CMK (cell line): Measurements from ENCODE around the gene ZDHHC9.

ENCODE experiments used
- DNase-seq: peaks from one replicate; pipeline ENCODE4 v3.0.0-alpha.2; 2010; ENCODE audit warnings: low read depth

Gene ZDHHC9

DNA sequence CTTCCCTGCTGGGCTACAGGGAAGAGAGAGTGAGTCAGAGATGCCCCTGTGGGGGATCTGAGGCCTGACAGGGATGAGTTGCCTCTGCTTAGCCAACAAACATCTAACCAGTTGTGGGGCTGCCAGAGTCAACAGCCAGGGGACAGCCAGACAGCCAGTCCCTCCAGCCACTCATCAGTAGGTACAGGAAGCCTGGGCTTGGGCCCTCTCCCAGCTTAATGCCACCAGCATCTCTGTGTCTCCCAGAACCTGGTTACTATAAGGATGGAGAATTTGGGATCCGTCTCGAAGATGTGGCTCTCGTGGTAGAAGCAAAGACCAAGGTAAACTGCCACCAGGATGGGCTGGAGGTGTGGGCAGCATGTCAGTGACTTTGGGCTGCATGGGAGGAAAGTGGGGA lies 81.2 kb downstream of the ZDHHC9 start:
- DNase-seq = no peak

DNA sequence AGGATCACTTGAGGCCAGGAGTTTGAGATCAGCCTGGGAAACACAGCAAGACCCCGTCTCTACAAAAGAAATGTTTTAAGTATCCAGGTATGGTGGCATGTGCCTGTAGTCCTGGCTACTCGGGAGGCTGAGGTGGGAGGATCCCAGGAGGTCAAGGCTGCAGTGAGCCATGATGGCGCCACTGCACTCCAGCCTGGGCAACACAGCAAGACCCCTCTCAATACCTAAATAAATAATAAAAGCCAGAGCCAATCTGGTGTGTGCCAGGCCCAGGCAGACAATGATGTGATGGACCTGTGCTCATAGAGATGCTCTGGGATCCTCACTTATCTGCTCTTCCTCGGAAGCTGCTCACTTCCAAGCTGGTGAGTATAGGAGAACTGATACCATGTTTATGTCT lies 82.1 kb downstream of the ZDHHC9 start:
- no peak for DNase-seq

- DNase-seq = no peak
These were observed 82.7 kb downstream of the ZDHHC9 start for GRCh38 chrX:129760981-129761380.

GRCh38 chrX:129760155-129760554 lies 83.5 kb downstream of the ZDHHC9 start:
- DNase-seq = no peak

GRCh38 chrX:129759576-129760061 lies 84.1 kb downstream of the ZDHHC9 start:
- DNase-seq = no peak

DNA sequence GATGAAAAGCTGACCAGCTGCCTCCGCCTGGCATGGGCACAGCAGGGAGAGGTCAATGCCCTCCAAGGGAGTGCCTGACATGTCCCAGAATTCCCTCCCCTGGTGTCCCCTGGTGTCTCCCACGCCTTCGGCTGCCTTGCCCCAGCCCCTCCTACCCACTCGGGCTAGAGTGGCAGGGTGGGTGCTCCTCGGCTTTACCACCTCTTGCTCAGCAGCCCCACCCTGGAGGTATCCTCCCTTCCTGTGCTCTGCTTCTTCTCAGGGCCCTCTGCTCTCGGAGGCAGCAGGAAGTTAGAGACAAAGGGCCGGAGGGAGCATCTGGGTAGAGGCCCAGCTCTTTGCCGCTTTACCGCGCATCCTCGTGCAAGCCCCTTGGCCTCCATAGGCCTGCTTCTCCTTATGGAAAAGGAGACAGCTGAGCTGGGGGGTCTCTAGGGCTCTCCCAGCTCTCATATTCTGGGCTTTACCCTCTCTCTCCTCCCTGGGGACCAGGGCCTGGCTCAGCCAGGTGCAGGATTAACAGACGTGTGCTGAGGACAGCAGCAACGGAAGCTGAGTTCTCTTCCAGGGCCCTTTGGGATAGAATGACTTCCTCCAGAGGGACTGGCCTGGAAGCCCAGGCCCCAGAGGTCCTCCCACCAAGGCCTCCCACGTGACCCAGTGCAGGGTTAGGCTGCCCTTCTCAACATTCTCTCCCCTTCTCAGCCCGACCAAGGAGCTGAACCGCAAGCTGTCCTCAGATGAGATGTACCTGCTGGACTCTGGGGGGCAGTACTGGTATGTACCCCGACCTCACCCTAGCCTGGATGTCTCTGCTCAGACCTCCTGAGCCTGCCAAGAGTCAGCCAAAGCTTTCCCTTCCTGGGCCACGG lies 87.7 kb downstream of the ZDHHC9 start:
- DNase-seq = no peak

DNA sequence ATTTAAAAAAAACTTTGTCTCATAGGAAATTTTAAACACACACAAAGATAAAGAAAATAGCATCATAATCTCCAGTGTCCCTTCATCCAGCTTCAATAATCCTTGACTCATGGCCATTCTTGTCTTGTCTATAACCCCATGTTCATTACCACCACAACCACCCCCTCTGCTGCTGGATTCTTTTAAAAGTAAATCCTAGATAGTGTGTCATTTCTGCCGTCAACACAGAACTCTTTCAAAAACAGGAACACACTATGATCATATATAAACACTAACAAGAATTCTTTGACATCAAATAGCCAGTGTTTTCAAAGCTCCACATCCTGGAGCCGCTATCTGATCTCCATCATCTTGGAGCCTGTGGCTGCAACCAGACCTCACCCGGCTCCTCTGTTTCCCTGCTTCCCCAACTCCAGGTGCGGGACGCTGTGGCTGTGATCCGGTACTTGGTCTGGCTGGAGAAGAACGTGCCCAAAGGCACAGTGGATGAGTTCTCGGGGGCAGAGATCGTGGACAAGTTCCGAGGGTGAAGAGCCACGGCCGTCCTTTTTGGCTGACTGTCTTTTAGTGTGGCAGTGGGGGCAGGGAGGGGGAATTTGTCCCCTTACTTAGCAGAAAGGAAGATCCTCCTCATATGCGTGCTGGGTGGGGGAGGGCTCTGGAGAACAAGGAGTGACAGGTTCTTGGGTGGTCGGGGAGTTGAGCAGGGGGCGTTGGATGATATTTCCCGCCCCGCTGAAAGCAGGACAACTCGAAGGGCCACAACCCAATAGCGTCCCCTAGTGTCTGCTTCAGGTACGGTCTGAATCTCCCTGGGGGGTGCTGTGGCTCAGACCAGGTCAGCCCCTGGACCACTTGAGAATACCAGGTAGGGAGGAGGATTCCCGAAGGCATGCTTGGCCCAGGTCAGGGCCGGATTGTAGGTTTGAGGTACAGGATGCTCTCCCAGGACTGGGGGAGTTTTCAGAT lies 89.3 kb downstream of the ZDHHC9 start:
- no peak for DNase-seq
